GM23248 (cell line): Measurements from ENCODE around the gene GPC3. TPM values are rescaled to one million over a fixed set of nuclear protein-coding genes. Genes with fewer than 3 reads are reported as not detected.

ENCODE experiments used
- DNase-seq: peaks from one replicate; pipeline ENCODE4 v3.0.0-alpha.2; 2015
- H2AFZ ChIP-seq: fragments of 200-600 bp; sonication (generic); 2 replicates; pipeline ENCODE4 v1.6.1; 2016; ENCODE audit warnings: antibody characterized with exemption
- H3F3A ChIP-seq: fragments of 200-600 bp; sonication (generic); 2 replicates; pipeline ENCODE4 v1.6.1; 2016; ENCODE audit warnings: mild to moderate bottlenecking, antibody characterized with exemption, mixed run types; ENCODE audit not compliant: insufficient read depth
- H3K27ac ChIP-seq: fragments of 200-600 bp; sonication (generic); 2 replicates; pipeline ENCODE4 v1.5.1; 2016; ENCODE audit warnings: mild to moderate bottlenecking
- H3K27me3 ChIP-seq: fragments of 200-600 bp; sonication (generic); replicated peaks from 2 replicates; pipeline ENCODE4 v1.6.1; 2016; ENCODE audit warnings: mild to moderate bottlenecking; ENCODE audit not compliant: insufficient read depth
- H3K36me3 ChIP-seq: fragments of 200-600 bp; sonication (generic); 2 replicates; pipeline ENCODE4 v1.6.1; 2016; ENCODE audit warnings: low read depth, mild to moderate bottlenecking
- H3K4me1 ChIP-seq: fragments of 200-600 bp; sonication (generic); 2 replicates; pipeline ENCODE4 v1.6.1; 2016; ENCODE audit warnings: mild to moderate bottlenecking; ENCODE audit not compliant: insufficient read depth
- H3K4me2 ChIP-seq: fragments of 200-600 bp; sonication (generic); one replicate; pipeline ENCODE4 v1.6.1; 2016; ENCODE audit warnings: mild to moderate bottlenecking; ENCODE audit not compliant: unreplicated experiment
- H3K4me3 ChIP-seq: fragments of 200-600 bp; sonication (generic); 2 replicates; pipeline ENCODE4 v1.5.1; 2016; ENCODE audit warnings: mild to moderate bottlenecking
- H3K79me2 ChIP-seq: fragments of 200-600 bp; sonication (generic); 2 replicates; pipeline ENCODE4 v1.6.1; 2016; ENCODE audit warnings: mild to moderate bottlenecking; ENCODE audit not compliant: insufficient read depth
- H3K9ac ChIP-seq: fragments of 200-600 bp; sonication (generic); 2 replicates; pipeline ENCODE4 v1.6.1; 2016; ENCODE audit warnings: mild to moderate bottlenecking
- H3K9me2 ChIP-seq: fragments of 200-600 bp; sonication (generic); 2 replicates; pipeline ENCODE4 v1.6.1; 2016; ENCODE audit warnings: mixed run types, mild to moderate bottlenecking, moderate library complexity; ENCODE audit not compliant: insufficient read depth
- H3K9me3 ChIP-seq: fragments of 200-600 bp; sonication (generic); one replicate; pipeline ENCODE4 v1.6.1; 2017; ENCODE audit warnings: low read depth
- H4K20me1 ChIP-seq: fragments of 200-600 bp; sonication (generic); 2 replicates; pipeline ENCODE4 v1.6.0; 2016; ENCODE audit not compliant: insufficient read depth
- EZH2 ChIP-seq: fragments of 200-600 bp; sonication (generic); IDR thresholded peaks from 2 replicates; pipeline ENCODE4 v1.6.1; 2018; ENCODE audit warnings: antibody characterized with exemption, mild to moderate bottlenecking; ENCODE audit not compliant: insufficient read depth, poor library complexity, severe bottlenecking
- EZH2phosphoT487 ChIP-seq: fragments of 200-600 bp; sonication (generic); IDR thresholded peaks from 2 replicates; pipeline ENCODE4 v1.6.1; 2018; ENCODE audit warnings: antibody characterized with exemption, moderate library complexity, mild to moderate bottlenecking, low read depth; ENCODE audit not compliant: insufficient read depth
- WGBS, 2 experiments: methylation state at CpG; one replicate each; pipeline ENCODE4 v1.1.6; 2015 to 2017; ENCODE audit warnings: low lambda C conversion rate in 2 of 2, low coverage in 1 of 2; ENCODE audit errors: missing lambda C conversion rate in 2 of 2; 5-methylcytosine and 5-hydroxymethylcytosine counted together
- in situ Hi-C: fragments of 300-500 bp; cut with MboI; formaldehyde crosslinking; loops from 2 replicates; pipeline ENCODE4 v1.15.0; 2020
- polyA plus RNA-seq: library from polyadenylated mRNA; unstranded; fragments of >200 nt; fragmentation: Nextera tagmentation; extraction: Ambion mirVana; gene quantifications from 2 replicates; pipeline ENCODE4 v1.2.1, GENCODE V29; 2016
- total RNA-seq: library from RNA; depleted of rRNA; stranded (reverse); fragments of >200 nt; shearing (Covaris generic); gene quantifications from 2 replicates; pipeline ENCODE4 v1.2.3, GENCODE V29; 2014

GPC3 gene
- total and polyA plus RNA-seq, 2 experiments from 2014 or later = not detected

GRCh38 chrX:133989993-133990392, 4.6 kb upstream of the GPC3 start:
- in situ Hi-C loops = no loop called here
- H3K27ac ChIP-seq = no peak overlapping the region
- no peaks in the 10 kb centered on the region for H3K27me3 ChIP-seq
- no peaks in the 10 kb centered on the region for H3K4me1 ChIP-seq
- no peaks in the 10 kb centered on the region for H3F3A ChIP-seq
- TF ChIP-seq EZH2 = no peak
- TF ChIP-seq EZH2phosphoT487 = no peak
- H4K20me1 ChIP-seq = no peaks in the 10 kb centered on the region
- H3K9ac ChIP-seq = no peak overlapping the region
- no peak for DNase-seq
- H3K9me2 ChIP-seq = no peaks in the 10 kb centered on the region
- no peak overlapping the region for H3K4me3 ChIP-seq
- no peaks in the 10 kb centered on the region for H3K79me2 ChIP-seq
- 14% methylated on average over 1 of the region's 1 CpG; no CpG with 5 or more reads in 1 of the 2 experiments for WGBS, 2 experiments
- H3K36me3 ChIP-seq = no peaks in the 10 kb centered on the region
- no peak overlapping the region for H2AFZ ChIP-seq
- H3K9me3 ChIP-seq = no peaks in the 10 kb centered on the region
- no peak overlapping the region for H3K4me2 ChIP-seq

- DNase-seq = no peak
- 56 to 65% methylated on average over 6 of the region's 6 CpGs for WGBS, 2 experiments
- H3K4me1 ChIP-seq = no peaks in the 10 kb centered on the region
- no peak overlapping the region for H3K4me2 ChIP-seq
- H3K9me3 ChIP-seq = no peaks in the 10 kb centered on the region
- no peaks in the 10 kb centered on the region for H3K36me3 ChIP-seq
- no peak overlapping the region for H3K4me3 ChIP-seq
- no peaks in the 10 kb centered on the region for H3K27me3 ChIP-seq
- H3K79me2 ChIP-seq = no peaks in the 10 kb centered on the region
- in situ Hi-C loops = no loop called here
- no peaks in the 10 kb centered on the region for H3F3A ChIP-seq
- no peak overlapping the region for H2AFZ ChIP-seq
- H4K20me1 ChIP-seq = no peaks in the 10 kb centered on the region
- no peak overlapping the region for H3K27ac ChIP-seq
- TF ChIP-seq EZH2 = no peak
- TF ChIP-seq EZH2phosphoT487 = no peak
- no peaks in the 10 kb centered on the region for H3K9me2 ChIP-seq
- no peak overlapping the region for H3K9ac ChIP-seq
Observed at GRCh38 chrX:133989490-133989889, 4.1 kb upstream of the GPC3 start.

GRCh38 chrX:133988010-133988409, 2.6 kb upstream of the GPC3 start:
- H3K4me1 ChIP-seq = no peaks in the 10 kb centered on the region
- H3K9me2 ChIP-seq = no peaks in the 10 kb centered on the region
- in situ Hi-C loops = no loop called here
- no peaks in the 10 kb centered on the region for H3K79me2 ChIP-seq
- WGBS, 2 experiments = 69 to 71% methylated on average over 5 of the region's 5 CpGs
- H3K27me3 ChIP-seq = no peaks in the 10 kb centered on the region
- no peak overlapping the region for H3K4me3 ChIP-seq
- no peak for DNase-seq
- no peaks in the 10 kb centered on the region for H4K20me1 ChIP-seq
- no peak overlapping the region for H3K27ac ChIP-seq
- H3K9me3 ChIP-seq = no peaks in the 10 kb centered on the region
- TF ChIP-seq EZH2 = no peak
- TF ChIP-seq EZH2phosphoT487 = no peak
- H3K4me2 ChIP-seq = no peak overlapping the region
- H2AFZ ChIP-seq = no peak overlapping the region
- no peaks in the 10 kb centered on the region for H3F3A ChIP-seq
- no peaks in the 10 kb centered on the region for H3K36me3 ChIP-seq
- no peak overlapping the region for H3K9ac ChIP-seq

GRCh38 chrX:133987188-133987587, 1.8 kb upstream of the GPC3 start:
- no peak overlapping the region for H3K27ac ChIP-seq
- WGBS, 2 experiments = 74 to 81% methylated on average over 6 of the region's 6 CpGs
- no peak overlapping the region for H3K4me2 ChIP-seq
- no peaks in the 10 kb centered on the region for H3K36me3 ChIP-seq
- H3K9me3 ChIP-seq = no peaks in the 10 kb centered on the region
- no peak overlapping the region for H3K9ac ChIP-seq
- no peaks in the 10 kb centered on the region for H3K9me2 ChIP-seq
- H3K79me2 ChIP-seq = no peaks in the 10 kb centered on the region
- no peak for DNase-seq
- in situ Hi-C loops = no loop called here
- no peaks in the 10 kb centered on the region for H3F3A ChIP-seq
- no peaks in the 10 kb centered on the region for H3K27me3 ChIP-seq
- no peaks in the 10 kb centered on the region for H3K4me1 ChIP-seq
- no peak overlapping the region for H2AFZ ChIP-seq
- TF ChIP-seq EZH2phosphoT487 (no peak), EZH2 (no peak)
- H4K20me1 ChIP-seq = no peaks in the 10 kb centered on the region
- no peak overlapping the region for H3K4me3 ChIP-seq
